ENCODE data around the gene NBEAL2.

The NBEAL2 gene

GRCh38 chr3:46986782-46987310 lies 7.4 kb downstream of the NBEAL2 start:
- DNase-seq = no peak

GRCh38 chr3:46987319-46987742 lies 7.9 kb downstream of the NBEAL2 start:
- no peak for DNase-seq

GRCh38 chr3:46987743-46988401 lies 8.4 kb downstream of the NBEAL2 start:
- peak; percentile 19 for DNase-seq

GRCh38 chr3:46988616-46989015 lies 9.2 kb downstream of the NBEAL2 start:
- DNase-seq = no peak

GRCh38 chr3:46989146-46989810 lies 9.8 kb downstream of the NBEAL2 start:
- DNase-seq = no peak

GRCh38 chr3:46990573-46991374 lies 11.3 kb downstream of the NBEAL2 start:
- DNase-seq = no peak

- DNase-seq = no peak
Measured at GRCh38 chr3:46991406-46992165, 12.1 kb downstream of the NBEAL2 start.

GRCh38 chr3:46992231-46992630 lies 12.8 kb downstream of the NBEAL2 start:
- DNase-seq = no peak

- DNase-seq = no peak
Measured at GRCh38 chr3:46993292-46993691, 13.8 kb downstream of the NBEAL2 start.

- no peak for DNase-seq
Measured at GRCh38 chr3:46993986-46994385, 14.5 kb downstream of the NBEAL2 start.

GRCh38 chr3:46994801-46995731 lies 15.6 kb downstream of the NBEAL2 start:
- no peak for DNase-seq

- no peak for DNase-seq
Measured at GRCh38 chr3:46995901-46996562, 16.6 kb downstream of the NBEAL2 start.

GRCh38 chr3:46996689-46997452 lies 17.4 kb downstream of the NBEAL2 start:
- DNase-seq = no peak

GRCh38 chr3:46997453-46998091 lies 18.1 kb downstream of the NBEAL2 start:
- no peak for DNase-seq

GRCh38 chr3:46998121-46998851 lies 18.8 kb downstream of the NBEAL2 start:
- peak; percentile 36 for DNase-seq

- no peak for DNase-seq
Measured at GRCh38 chr3:46998852-46999515, 19.5 kb downstream of the NBEAL2 start.

- DNase-seq = no peak
Measured at GRCh38 chr3:46999516-47000197, 20.2 kb downstream of the NBEAL2 start.
